D721Med (cell line): ENCODE results near the gene VARS1.
"Not testable (repeated sequence)": the region's sequence is repeated elsewhere in the genome, so short reads cannot be mapped to it uniquely, and the experiment has no call there.

Source experiments
- DNase-seq: peaks from one replicate; pipeline ENCODE4 v3.0.0; 2011; ENCODE audit warnings: low spot score; ENCODE audit not compliant: insufficient read length
- FAIRE-seq: peaks from 2 replicates; lab custom pipeline; 2011; peaks lifted over from hg19 to GRCh38; lab: Jason Lieb, UNC
- TF ChIP-seq, protein P1 (sequence below): IDR thresholded peaks from 2 replicates; pipeline ENCODE4 v1.5.1; 2012; ENCODE audit warnings: mild to moderate bottlenecking, control low read depth; ENCODE audit not compliant: insufficient read depth; ENCODE audit errors: missing control alignments

VARS1 gene

DNA sequence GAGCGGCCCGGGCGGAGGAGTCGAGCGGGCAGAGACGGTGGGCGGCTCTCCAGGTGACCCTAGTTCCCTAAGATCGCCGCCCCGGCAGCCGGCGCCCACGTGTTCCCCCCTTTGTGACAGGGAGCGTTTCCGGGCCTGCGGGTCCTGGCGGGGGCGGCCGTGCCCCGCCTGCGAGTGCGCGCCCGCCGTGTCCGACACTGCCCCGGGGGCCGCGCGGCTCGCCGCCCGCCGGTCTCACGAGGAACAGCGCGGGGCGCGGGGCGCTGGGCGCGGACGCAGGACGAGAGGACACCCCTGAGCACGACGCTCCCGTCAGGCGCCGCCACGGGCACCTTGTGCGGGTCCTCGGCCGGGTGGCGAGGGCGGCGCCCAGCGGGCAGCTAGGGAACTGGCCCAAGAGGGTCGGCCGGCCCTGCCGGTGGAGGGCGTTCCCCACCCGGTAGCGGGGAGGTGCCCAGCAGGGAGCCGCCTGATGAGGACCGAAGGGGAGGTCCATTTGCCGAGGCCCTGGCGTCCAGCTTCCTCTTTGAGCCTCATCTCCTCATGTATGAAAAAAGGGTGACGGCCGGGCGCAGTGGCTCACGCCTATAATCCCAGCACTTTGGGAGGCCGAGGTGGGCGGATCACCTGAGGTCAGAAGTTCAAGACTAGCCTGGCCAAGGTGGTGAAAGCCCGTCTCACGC lies at the start of gene VARS1:
TSS of gene VARS1 (minus strand) at position 137 of the 683 bp plus-strand sequence. CDS start 535 bp downstream, outside the sequence.
- TF ChIP-seq, protein P1, sequence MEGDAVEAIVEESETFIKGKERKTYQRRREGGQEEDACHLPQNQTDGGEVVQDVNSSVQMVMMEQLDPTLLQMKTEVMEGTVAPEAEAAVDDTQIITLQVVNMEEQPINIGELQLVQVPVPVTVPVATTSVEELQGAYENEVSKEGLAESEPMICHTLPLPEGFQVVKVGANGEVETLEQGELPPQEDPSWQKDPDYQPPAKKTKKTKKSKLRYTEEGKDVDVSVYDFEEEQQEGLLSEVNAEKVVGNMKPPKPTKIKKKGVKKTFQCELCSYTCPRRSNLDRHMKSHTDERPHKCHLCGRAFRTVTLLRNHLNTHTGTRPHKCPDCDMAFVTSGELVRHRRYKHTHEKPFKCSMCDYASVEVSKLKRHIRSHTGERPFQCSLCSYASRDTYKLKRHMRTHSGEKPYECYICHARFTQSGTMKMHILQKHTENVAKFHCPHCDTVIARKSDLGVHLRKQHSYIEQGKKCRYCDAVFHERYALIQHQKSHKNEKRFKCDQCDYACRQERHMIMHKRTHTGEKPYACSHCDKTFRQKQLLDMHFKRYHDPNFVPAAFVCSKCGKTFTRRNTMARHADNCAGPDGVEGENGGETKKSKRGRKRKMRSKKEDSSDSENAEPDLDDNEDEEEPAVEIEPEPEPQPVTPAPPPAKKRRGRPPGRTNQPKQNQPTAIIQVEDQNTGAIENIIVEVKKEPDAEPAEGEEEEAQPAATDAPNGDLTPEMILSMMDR: peak; percentile 72
- FAIRE-seq (no peak), DNase-seq (peak; percentile 94)

DNA sequence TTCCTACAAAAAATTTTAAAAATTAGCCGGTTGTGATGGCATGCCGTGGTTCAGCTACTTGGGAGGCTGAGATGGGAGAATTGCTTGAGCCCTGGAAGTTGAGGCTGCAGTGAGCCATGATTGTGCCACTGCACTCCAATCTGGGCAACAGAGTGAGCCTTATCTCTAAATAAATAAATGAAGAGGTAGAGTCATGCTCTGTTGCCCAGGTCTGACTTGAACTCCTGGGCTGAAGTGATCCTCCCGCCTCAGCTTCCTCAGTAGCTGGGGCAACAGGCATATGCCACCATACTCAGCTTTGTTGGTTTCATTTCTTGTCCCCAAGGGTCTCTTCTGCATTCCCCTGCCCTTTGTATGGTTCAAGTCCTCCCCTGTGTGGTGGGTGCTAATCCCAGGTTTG lies 49.0 kb upstream of the VARS1 start:
- DNase-seq (no peak), FAIRE-seq (no peak)
- TF ChIP-seq, protein P1: no peak

DNA sequence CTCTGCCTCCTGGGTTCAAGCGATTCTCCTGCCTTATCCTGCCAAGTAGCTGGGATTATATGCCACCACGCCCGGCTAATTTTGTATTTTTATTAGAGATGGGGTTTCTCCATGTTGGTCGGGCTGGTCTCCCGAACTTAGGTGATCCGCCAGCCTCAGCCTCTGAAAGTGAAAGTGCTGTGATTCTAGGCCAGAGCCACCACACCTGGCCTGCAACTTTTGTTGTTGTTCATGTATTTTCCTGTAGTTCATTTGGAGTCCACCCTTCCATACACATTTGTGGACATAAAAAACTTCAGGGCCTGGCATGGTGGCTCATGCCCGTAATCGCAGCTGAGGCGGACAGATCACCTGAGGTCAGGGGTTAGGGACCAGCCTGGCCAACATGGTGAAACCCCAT lies 46.5 kb upstream of the VARS1 start:
- FAIRE-seq: no peak
- TF ChIP-seq, protein P1: no peak
- DNase-seq: no peak

DNA sequence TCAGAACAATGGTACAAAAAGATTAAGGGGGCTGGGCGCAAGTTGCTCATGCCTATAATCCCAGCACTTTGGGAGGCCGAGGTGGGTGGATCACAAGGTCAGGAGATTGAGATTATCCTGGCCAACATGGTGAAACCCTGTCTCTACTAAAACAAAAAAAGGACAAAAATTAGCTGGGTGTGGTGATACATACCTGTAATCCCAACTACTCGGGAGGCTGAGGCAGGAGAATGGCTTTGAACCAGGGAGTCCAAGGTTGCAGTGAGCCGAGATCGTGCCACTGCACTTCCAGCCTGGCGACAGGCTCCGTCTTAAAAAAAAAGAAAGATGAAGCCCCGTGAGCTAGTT lies 44.2 kb upstream of the VARS1 start:
- not testable (repeated sequence) for DNase-seq, FAIRE-seq

DNA sequence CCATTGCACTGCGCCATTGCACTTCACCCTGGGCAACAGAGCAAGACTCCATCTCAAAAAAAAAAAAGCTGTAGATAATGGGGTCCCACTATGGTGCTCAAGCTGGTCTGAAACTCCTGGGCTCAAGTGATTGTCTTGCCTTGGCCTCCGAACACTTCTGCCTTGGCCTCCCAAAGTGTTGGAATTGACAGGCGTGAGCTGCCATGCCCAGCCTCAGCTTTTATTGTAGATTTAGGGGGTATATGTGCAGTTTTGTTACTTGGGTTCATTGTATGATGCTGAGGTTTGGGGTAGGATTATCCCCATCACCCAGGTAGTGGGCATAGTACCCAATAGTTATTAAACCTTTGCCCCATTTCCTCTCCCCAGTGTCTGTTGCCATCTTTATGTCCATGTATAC lies 43.4 kb upstream of the VARS1 start:
- TF ChIP-seq, protein P1: no peak
- FAIRE-seq (no peak), DNase-seq (no peak)

DNA sequence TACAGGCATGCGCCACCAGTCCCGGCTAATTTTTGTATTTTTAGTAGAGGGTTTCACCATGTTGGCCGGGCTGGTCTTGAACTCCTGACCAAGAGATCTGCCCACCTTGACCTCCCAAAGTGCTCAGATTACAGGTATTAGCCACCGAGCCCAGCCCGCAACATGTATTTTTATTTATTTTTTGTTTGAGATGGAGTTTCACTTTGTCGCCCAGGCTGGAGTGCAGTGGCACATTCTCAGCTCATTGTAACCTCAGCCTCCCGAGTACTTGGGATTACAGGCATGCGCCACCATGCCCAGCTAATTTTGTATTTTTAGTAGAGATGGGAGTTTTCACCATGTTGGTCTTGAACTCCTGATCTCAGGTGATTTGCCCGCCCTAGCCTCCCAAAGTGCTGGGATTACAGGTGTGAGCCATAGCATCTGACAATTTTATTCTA lies 42.6 kb upstream of the VARS1 start:
- not testable (repeated sequence) for DNase-seq, FAIRE-seq

DNA sequence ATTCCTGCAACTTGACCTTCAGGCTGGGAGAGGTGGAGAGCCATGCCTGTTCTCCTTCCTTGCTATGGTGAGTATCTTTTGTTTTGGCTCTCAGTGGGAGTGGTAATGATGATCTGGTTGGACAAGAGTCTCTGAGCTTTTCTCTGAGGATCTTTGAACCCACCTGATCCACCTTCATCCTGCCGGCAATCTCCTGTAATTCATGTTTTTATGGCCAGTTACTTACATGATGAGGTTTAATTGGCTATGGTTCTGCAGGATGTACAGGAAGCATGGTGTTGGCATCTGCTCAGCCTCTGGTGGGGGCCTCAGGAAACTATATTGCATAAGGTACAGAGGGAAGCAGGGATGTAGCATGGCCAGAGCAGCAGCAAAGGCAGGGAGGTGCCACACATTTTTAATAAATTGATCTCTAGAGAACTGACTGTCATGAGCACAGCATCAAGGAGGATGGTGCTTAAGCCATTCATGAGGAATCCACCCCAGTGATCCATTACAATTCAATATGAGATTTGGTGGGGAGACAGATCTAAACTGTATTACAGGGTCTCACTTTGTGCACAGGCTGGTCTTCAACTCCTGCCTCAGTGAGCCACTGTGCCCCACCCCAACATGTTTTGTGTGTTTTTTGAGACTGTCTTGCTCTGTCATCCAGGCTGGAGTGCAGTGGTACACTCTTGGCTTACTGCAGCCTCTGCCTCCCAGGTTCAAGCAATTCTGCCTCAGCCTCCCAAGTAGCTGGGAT lies 42.0 kb upstream of the VARS1 start:
- TF ChIP-seq, protein P1: no peak
- FAIRE-seq: no peak
- DNase-seq: no peak

DNA sequence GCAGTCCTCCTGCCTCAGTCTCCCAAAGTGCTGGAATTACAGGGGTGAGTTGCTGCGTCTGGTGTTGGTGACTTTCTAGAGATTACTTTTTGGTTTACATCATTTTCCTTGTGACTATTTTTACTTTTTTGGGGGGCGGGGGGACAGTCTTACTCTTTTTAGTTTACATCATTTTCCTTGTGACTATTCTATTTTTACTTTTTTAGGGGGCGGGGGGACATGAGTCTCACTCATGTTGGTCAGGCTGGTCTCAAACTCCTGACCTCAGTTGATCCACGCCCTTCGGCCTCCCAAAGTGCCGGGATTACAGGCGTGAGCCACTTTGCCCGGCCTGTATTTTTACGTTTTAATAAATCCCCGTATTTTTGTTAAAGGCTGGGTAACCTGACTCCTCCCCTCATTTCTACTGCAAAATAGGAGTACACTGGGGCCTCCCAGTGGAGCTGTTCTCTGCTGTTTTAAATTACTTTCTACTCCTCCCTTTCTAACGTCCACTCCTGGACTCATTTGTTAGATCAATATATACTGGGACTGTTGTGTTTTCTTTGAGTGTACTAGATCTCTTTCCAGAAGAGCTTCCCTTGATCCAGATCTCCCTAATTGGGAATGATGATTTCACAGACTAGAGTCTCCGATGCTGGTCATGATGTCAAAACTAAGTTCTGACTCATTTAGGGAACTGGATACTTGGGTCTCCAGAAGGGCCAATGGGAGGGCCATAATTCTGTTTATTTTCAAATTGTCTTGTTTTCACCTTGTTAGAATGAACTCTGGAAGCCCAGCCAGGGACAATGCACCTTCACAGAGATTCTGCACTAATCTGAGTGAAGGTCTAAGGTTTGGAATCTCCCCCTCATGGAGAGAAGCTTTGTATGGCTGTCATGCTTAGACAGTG lies 41.2 kb upstream of the VARS1 start:
- FAIRE-seq (no peak), DNase-seq (no peak)
- TF ChIP-seq, protein P1: no peak
